ENCODE data around the gene THPO. TPM values are rescaled to one million over a fixed set of nuclear protein-coding genes. Genes with fewer than 3 reads are reported as not detected.
A peak's percentile ranks its signal among the peaks of the same experiment; 100 is the strongest.
"Not testable (repeated sequence)": the region's sequence is repeated elsewhere in the genome, so short reads cannot be mapped to it uniquely, and the experiment has no call there.

Gene THPO
- total RNA-seq, 1 donor from 2014 or later, result not detected

GRCh38 chr3:184341925-184342324, 36.1 kb downstream of the THPO start:
- peaks cover 13% of the 10 kb centered on the region for H3K4me1 Mint-ChIP-seq
- peaks cover 11% of the 10 kb centered on the region for H3K36me3 Mint-ChIP-seq (ENCODE audit: low read depth)
- no peak overlapping the region for H3K4me3 Mint-ChIP-seq
- no peak overlapping the region for H3K27ac Mint-ChIP-seq
- ATAC-seq (ENCODE audit: low read depth) (no peak), DNase-seq (no peak)
- H3K27me3 Mint-ChIP-seq, result peaks cover 5% of the 10 kb centered on the region
- ChIA-PET POLR2A (no interaction called here), CTCF (no interaction called here)
- H3K9me3 Mint-ChIP-seq, result no peaks in the 10 kb centered on the region
- TF ChIP-seq CTCF (IDR thresholded peaks at IDR 0.05), result no peak
- intact Hi-C loops (cut with micrococcal nuclease), result no loop called here

GRCh38 chr3:184339451-184340135, 38.4 kb downstream of the THPO start:
- H3K4me3 Mint-ChIP-seq; DNase-seq; H3K27me3 Mint-ChIP-seq; POLR2A ChIA-PET; H3K27ac Mint-ChIP-seq; H3K9me3 Mint-ChIP-seq; intact Hi-C loops (cut with micrococcal nuclease); ATAC-seq (ENCODE audit: low read depth); CTCF ChIA-PET: not testable (repeated sequence)
- peaks cover 26% of the 10 kb centered on the region for H3K4me1 Mint-ChIP-seq
- peaks cover 14% of the 10 kb centered on the region for H3K36me3 Mint-ChIP-seq (ENCODE audit: low read depth)

- intact Hi-C loops (cut with micrococcal nuclease), result no loop called here
- DNase-seq (no peak), ATAC-seq (ENCODE audit: low read depth) (no peak)
- H3K27ac Mint-ChIP-seq, result no peak overlapping the region
- no peak overlapping the region for H3K4me3 Mint-ChIP-seq
- H3K27me3 Mint-ChIP-seq, result peaks cover 5% of the 10 kb centered on the region
- CTCF ChIA-PET, result no interaction called here
- peaks cover 20% of the 10 kb centered on the region for H3K36me3 Mint-ChIP-seq (ENCODE audit: low read depth)
- H3K9me3 Mint-ChIP-seq, result no peaks in the 10 kb centered on the region
- POLR2A ChIA-PET, result interaction anchor here (1.0 kb wide), 1 partner anchor 15 kb away, joined by 3 read pairs; no protein-coding TSS in a partner anchor
- peaks cover 31% of the 10 kb centered on the region for H3K4me1 Mint-ChIP-seq
- TF ChIP-seq CTCF (IDR thresholded peaks at IDR 0.05), result no peak
Measured at GRCh38 chr3:184339001-184339400, 39.0 kb downstream of the THPO start.

GRCh38 chr3:184338511-184338945, 39.5 kb downstream of the THPO start:
- H3K27ac Mint-ChIP-seq, result no peak overlapping the region
- TF ChIP-seq CTCF (IDR thresholded peaks at IDR 0.05), result no peak
- ATAC-seq (ENCODE audit: low read depth) (no peak), DNase-seq (no peak)
- intact Hi-C loops (cut with micrococcal nuclease), result no loop called here
- peaks cover 33% of the 10 kb centered on the region for H3K4me1 Mint-ChIP-seq
- peaks cover 5% of the 10 kb centered on the region for H3K27me3 Mint-ChIP-seq
- H3K9me3 Mint-ChIP-seq, result no peaks in the 10 kb centered on the region
- ChIA-PET POLR2A (interaction anchor here (1.0 kb wide), 1 partner anchor 15 kb away, joined by 3 read pairs; no protein-coding TSS in a partner anchor), CTCF (no interaction called here)
- H3K4me3 Mint-ChIP-seq, result no peak overlapping the region
- peaks cover 25% of the 10 kb centered on the region for H3K36me3 Mint-ChIP-seq (ENCODE audit: low read depth)

- Mint-ChIP-seq H3K27ac (no peak overlapping the region), H3K9me3 (no peaks in the 10 kb centered on the region), H3K4me1 (peaks cover 33% of the 10 kb centered on the region), H3K27me3 (peaks cover 5% of the 10 kb centered on the region), H3K36me3 (ENCODE audit: low read depth) (peaks cover 26% of the 10 kb centered on the region), H3K4me3 (peak overlapping the region; percentile 4)
- no peak for ATAC-seq (ENCODE audit: low read depth)
- intact Hi-C loops (cut with micrococcal nuclease), result no loop called here
- no peak for DNase-seq
- POLR2A ChIA-PET, result interaction anchor here (0.6 to 1.5 kb wide), 4 partner anchors 16 to 109 kb away, joined by 3 to 5 read pairs (median 3); partner anchors contain the start of gene PSMD2
- TF ChIP-seq CTCF (IDR thresholded peaks at IDR 0.05), result no peak
- CTCF ChIA-PET, result interaction anchor here (1.5 kb wide), 1 partner anchor 15 kb away, joined by 3 read pairs; no protein-coding TSS in a partner anchor
Measured at GRCh38 chr3:184337981-184338380, 40.0 kb downstream of the THPO start.
